Activated CD4-positive, alpha-beta T cell treated with anti-CD3 and anti-CD28 coated beads, Interleukin-2, amount 10 ng/mL, durations not matched to agents 7 days and 5 days (primary cell): ENCODE measurements around the gene CT55. TPM values are rescaled to one million over a fixed set of nuclear protein-coding genes. Genes with fewer than 3 reads are reported as not detected.
"Not testable (repeated sequence)": the region's sequence is repeated elsewhere in the genome, so short reads cannot be mapped to it uniquely, and the experiment has no call there.

Source experiments
- CTCF ChIA-PET: fragments of 350-600 bp; sonication (Branson Sonifier 250); formaldehyde crosslinking; loops from one replicate; lab custom pipeline; 2021; ENCODE audit warnings: antibody characterized with exemption; lab: Charles Lee
- POLR2A ChIA-PET: fragments of 350-600 bp; sonication (Branson Sonifier 250); formaldehyde crosslinking; loops from one replicate; lab custom pipeline; 2021; ENCODE audit warnings: antibody characterized with exemption; lab: Charles Lee
- DNase-seq: peaks from one replicate; pipeline ENCODE4 v3.0.0-alpha.2; 2020
- H3K27ac Mint-ChIP-seq: one replicate; pipeline ENCODE4 v1.8.0; 2021; ENCODE audit warnings: mild to moderate bottlenecking, moderate library complexity, mixed read lengths
- H3K27me3 Mint-ChIP-seq: one replicate; pipeline ENCODE4 v1.8.0; 2021; ENCODE audit warnings: mixed read lengths
- H3K36me3 Mint-ChIP-seq: one replicate; pipeline ENCODE4 v1.8.0; 2021; ENCODE audit warnings: low read depth, mixed read lengths
- H3K4me1 Mint-ChIP-seq: one replicate; pipeline ENCODE4 v1.8.0; 2021; ENCODE audit warnings: mixed read lengths
- H3K4me3 Mint-ChIP-seq: one replicate; pipeline ENCODE4 v1.8.0; 2021; ENCODE audit warnings: mild to moderate bottlenecking, moderate library complexity, mixed read lengths
- H3K9me3 Mint-ChIP-seq: one replicate; pipeline ENCODE4 v1.8.0; 2021; ENCODE audit warnings: mixed read lengths
- total RNA-seq, 2 experiments: library from RNA; stranded (reverse); gene quantifications; one replicate each; pipeline ENCODE4 v1.2.3, GENCODE V29; 2021

The CT55 gene
- total RNA-seq, 2 experiments from 2014 or later: not detected

DNA sequence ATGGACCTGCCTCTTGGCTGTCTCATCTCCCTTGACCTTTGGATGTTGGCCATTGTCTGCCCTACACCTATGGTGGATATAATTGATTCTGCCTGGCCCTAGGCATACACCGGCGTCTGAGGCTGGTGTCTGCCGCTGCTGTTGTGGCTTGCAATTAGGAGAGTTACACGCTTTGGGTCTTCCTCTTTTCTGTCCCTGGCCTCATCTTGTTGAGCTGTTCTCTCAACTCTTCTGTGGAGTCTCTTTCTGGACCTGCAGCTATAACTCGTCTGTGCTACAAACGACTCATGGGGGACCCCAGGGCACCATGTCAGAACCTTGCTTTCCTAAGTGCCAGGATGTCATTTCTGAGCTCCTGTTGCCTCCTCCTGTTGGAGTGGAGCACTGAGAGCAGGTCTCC, 45.1 kb downstream of the CT55 start:
- H3K27ac Mint-ChIP-seq, H3K4me1 Mint-ChIP-seq, H3K9me3 Mint-ChIP-seq, H3K36me3 Mint-ChIP-seq, H3K27me3 Mint-ChIP-seq, CTCF ChIA-PET, DNase-seq, H3K4me3 Mint-ChIP-seq, POLR2A ChIA-PET: not testable (repeated sequence)

- POLR2A ChIA-PET, H3K36me3 Mint-ChIP-seq, CTCF ChIA-PET, H3K4me3 Mint-ChIP-seq, H3K27ac Mint-ChIP-seq, H3K9me3 Mint-ChIP-seq, H3K4me1 Mint-ChIP-seq, DNase-seq, H3K27me3 Mint-ChIP-seq: not testable (repeated sequence)
Observed at GRCh38 chrX:135120056-135120576, 51.1 kb downstream of the CT55 start, which contains the start of gene ETDB. ETDB (minus strand) TSS chrX:135120526; CDS start chrX:135119261, 1,265 bp downstream.

GRCh38 chrX:135116064-135116463, 55.1 kb downstream of the CT55 start:
- H3K27ac Mint-ChIP-seq, H3K9me3 Mint-ChIP-seq, CTCF ChIA-PET, H3K4me3 Mint-ChIP-seq, H3K4me1 Mint-ChIP-seq, POLR2A ChIA-PET, H3K27me3 Mint-ChIP-seq, DNase-seq, H3K36me3 Mint-ChIP-seq: not testable (repeated sequence)

DNA sequence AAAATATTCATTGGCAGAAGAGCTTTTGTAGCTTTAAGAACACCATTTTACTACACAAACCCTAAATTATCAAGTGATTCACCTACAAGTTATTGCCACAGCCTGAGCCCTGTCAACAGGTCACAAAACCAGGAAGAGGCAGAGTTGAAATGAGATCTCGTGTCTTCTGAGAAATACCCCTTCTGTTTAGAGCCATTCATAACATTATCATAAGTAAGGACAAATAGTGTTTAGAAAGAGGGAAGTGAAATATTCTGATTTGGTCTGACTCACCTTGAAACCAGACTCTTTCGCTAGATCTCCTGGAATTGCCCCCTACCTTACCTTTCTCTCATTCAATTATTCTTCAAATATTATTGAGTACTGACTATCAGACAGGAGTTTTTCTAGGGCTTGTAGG, 56.8 kb downstream of the CT55 start:
- Mint-ChIP-seq H3K4me1 (no peaks in the 10 kb centered on the region), H3K27me3 (peaks cover 10% of the 10 kb centered on the region), H3K27ac (no peak overlapping the region), H3K9me3 (no peaks in the 10 kb centered on the region), H3K4me3 (no peak overlapping the region), H3K36me3 (no peaks in the 10 kb centered on the region)
- peak; percentile 13 for DNase-seq
- POLR2A ChIA-PET: no interaction called here
- CTCF ChIA-PET: no interaction called here

DNA sequence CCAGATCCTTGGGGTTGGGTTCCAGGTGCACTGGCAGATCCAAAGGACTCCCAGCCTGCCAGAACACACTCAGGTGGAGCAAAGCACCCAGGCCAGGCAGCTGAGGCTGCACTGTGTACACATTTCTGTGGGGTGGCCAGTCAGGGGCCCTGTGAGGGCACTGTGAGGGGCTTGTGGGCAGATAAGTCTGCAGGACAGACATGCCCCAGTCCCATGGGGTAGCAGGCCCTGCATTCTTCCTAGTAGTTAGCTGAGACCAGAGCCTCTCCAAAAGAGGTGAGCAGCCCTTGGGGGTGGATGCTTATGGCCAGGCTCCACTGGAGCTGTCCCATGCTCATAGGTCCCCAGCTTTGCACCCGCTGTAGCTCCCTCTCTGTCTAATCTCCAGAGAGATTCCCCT, 58.5 kb downstream of the CT55 start:
- POLR2A ChIA-PET: no interaction called here
- no peaks in the 10 kb centered on the region for H3K4me1 Mint-ChIP-seq
- CTCF ChIA-PET: interaction anchor here (1.4 kb wide), 1 partner anchor 73 kb away, joined by 4 read pairs; no protein-coding TSS in a partner anchor
- H3K4me3 Mint-ChIP-seq: no peak overlapping the region
- peaks cover 23% of the 10 kb centered on the region for H3K27me3 Mint-ChIP-seq
- no peaks in the 10 kb centered on the region for H3K9me3 Mint-ChIP-seq
- no peaks in the 10 kb centered on the region for H3K36me3 Mint-ChIP-seq
- no peak for DNase-seq
- no peak overlapping the region for H3K27ac Mint-ChIP-seq

DNA sequence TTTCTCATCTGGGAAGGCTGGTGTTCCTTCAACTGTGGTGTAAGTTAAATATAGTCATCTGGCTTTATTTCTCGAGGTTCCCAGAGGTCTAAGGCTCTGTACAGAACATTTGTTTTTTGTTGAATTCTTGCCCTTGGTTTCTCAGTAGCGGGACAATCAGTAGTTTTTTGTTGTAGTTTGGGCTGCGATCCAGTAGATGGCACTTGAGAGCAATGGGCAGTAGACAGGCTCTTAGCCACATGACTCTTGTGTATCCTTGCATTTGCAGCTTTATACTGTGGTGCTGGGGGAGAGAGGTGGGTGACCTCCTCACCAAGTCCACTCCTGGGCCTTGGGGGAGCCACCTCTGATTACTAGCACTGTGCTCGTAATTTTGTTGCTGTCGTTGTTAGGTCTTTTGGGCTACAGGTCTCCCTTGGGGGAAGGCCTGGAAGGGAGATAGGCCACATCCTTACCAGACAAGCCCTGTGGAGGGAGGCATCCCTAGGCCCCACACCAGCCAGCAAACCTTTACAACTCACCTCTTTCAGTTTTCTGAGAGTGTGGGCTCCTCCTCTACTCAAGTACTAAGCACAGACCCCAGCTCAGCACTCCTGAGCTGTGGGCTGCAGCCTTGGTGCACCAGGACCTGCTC, 59.0 kb downstream of the CT55 start:
- H3K27ac Mint-ChIP-seq: no peak overlapping the region

DNA sequence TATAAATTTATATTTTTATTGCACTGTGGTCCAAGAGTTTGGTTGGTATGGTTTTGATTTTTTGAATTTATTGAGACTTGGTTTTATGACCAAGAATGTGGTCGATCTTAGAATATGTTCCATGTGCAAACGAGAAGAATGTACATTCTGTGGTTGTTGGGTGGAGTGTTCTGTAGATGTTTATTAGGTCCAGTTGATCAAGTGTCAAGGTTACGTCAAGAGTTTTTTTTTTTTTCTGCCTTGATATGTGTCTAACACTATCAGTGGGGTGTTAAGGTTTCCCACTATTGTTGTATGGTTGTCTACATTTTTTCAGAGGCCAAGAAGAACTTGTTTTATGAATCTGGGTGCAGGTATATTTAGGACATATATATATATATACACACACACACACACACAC, 61.6 kb downstream of the CT55 start:
- Mint-ChIP-seq H3K4me3 (no peak overlapping the region), H3K27me3 (peaks cover 35% of the 10 kb centered on the region), H3K4me1 (no peaks in the 10 kb centered on the region), H3K9me3 (no peaks in the 10 kb centered on the region), H3K27ac (no peak overlapping the region), H3K36me3 (no peaks in the 10 kb centered on the region)
- POLR2A ChIA-PET: no interaction called here
- CTCF ChIA-PET: no interaction called here
- no peak for DNase-seq

More for the DNA sequence above, 59.0 kb downstream of the CT55 start:
- no peaks in the 10 kb centered on the region for H3K36me3 Mint-ChIP-seq
- CTCF ChIA-PET: interaction anchor here (1.4 kb wide), 1 partner anchor 74 kb away, joined by 4 read pairs; no protein-coding TSS in a partner anchor
- peaks cover 24% of the 10 kb centered on the region for H3K27me3 Mint-ChIP-seq
- peak; percentile 41 for DNase-seq
- no peaks in the 10 kb centered on the region for H3K4me1 Mint-ChIP-seq
- H3K4me3 Mint-ChIP-seq: no peak overlapping the region
- POLR2A ChIA-PET: no interaction called here
- H3K9me3 Mint-ChIP-seq: no peaks in the 10 kb centered on the region

Other genes with a start within 250 kb of the CT55 start
- under 1 TPM in 1 of 2 experiments, not detected in 1; 0.21 TPM for gene SMIM10, start 180.4 kb downstream of the CT55 start, total RNA-seq
- under 1 TPM; 0.12 TPM for gene RTL8B, start 148.9 kb downstream of the CT55 start, total RNA-seq
- gene RTL8C, start 139.0 kb downstream of the CT55 start, total RNA-seq: 10 to 100 TPM; 15.0 to 15.6 TPM
- gene RTL8A, start 119.3 kb downstream of the CT55 start, total RNA-seq: 10 to 100 TPM; 12.1 to 13.5 TPM
- gene SMIM10L2B, start 72.7 kb downstream of the CT55 start, total RNA-seq: under 1 TPM in 1 of 2 experiments, not detected in 1; 0.06 TPM
- gene ETDB, start 50.9 kb downstream of the CT55 start, total RNA-seq: not detected
- gene ETDA, start 80.7 kb upstream of the CT55 start, total RNA-seq: not detected
- not detected for gene ETDC, start 138.1 kb upstream of the CT55 start, total RNA-seq
- gene ZNF75D, start 172.7 kb upstream of the CT55 start, total RNA-seq: 10 to 100 TPM; 12.5 to 14.8 TPM
- 1 to 10 TPM; 4.4 to 5.3 TPM for gene ZNF449, start 173.4 kb upstream of the CT55 start, total RNA-seq